Omental fat pad (tissue), 4 donors: ENCODE results near the gene TMC2. TPM values are rescaled to one million over a fixed set of nuclear protein-coding genes. Genes with fewer than 3 reads are reported as not detected.
A peak's percentile ranks its signal among the peaks of the same experiment; 100 is the strongest.

Source experiments
- ATAC-seq: fragments of 150-250 bp; one replicate; pipeline ENCODE4 v1.9.1; 2016; ENCODE audit warnings: mild to moderate bottlenecking, moderate library complexity; ENCODE audit not compliant: low FRiP score
- DNase-seq: peaks from one replicate; pipeline ENCODE4 v3.0.0-alpha.2; 2019; ENCODE audit warnings: low spot score
- CTCF ChIP-seq, 3 donors: fragments of 450-650 bp; IDR thresholded peaks; one replicate each; pipeline ENCODE4 v1.5.1; 2016 to 2017; ENCODE audit warnings: antibody characterized with exemption in 3 of 3, mild to moderate bottlenecking in 3 of 3, moderate library complexity in 2 of 3
- total RNA-seq, 4 donors: library from RNA; depleted of rRNA; stranded (reverse); fragments of >200 nt; gene quantifications; one replicate each; pipeline ENCODE4 v1.1.0, GENCODE V29; 2016

Gene TMC2
- total RNA-seq, 4 donors from 2014 or later: 0.32 to 0.88 (median 0.53) TPM

- TF ChIP-seq CTCF (IDR thresholded peaks at IDR 0.05): no peak
- ATAC-seq (no peak), DNase-seq (no peak)
Observed at GRCh38 chr20:2633381-2633780, 97.0 kb downstream of the TMC2 start.

- no peak for TF ChIP-seq CTCF (IDR thresholded peaks at IDR 0.05)
- ATAC-seq (no peak), DNase-seq (no peak)
Observed at GRCh38 chr20:2637246-2637645, 100.9 kb downstream of the TMC2 start.

- ATAC-seq (no peak), DNase-seq (no peak)
- no peak for TF ChIP-seq CTCF (IDR thresholded peaks at IDR 0.05)
Observed at GRCh38 chr20:2640260-2640659, 103.9 kb downstream of the TMC2 start.

GRCh38 chr20:2640899-2641298 is 104.5 kb downstream of the TMC2 start:
- no peak for TF ChIP-seq CTCF (IDR thresholded peaks at IDR 0.05)
- ATAC-seq: no peak
- DNase-seq: no peak

- ATAC-seq (no peak), DNase-seq (no peak)
- no peak for TF ChIP-seq CTCF (IDR thresholded peaks at IDR 0.05)
Observed at GRCh38 chr20:2643708-2644107, 107.3 kb downstream of the TMC2 start.

- DNase-seq (peak; percentile 74), ATAC-seq (peak; percentile 98)
- TF ChIP-seq CTCF (IDR thresholded peaks at IDR 0.05): no peak
Observed at GRCh38 chr20:2651772-2652723, 115.7 kb downstream of the TMC2 start, which contains the start of gene NOP56. NOP56 (plus strand) TSS chr20:2652632; CDS start chr20:2652661, 29 bp downstream.
